HG03139 (cell line): ENCODE measurements around the gene CALML3.
"Not testable (repeated sequence)": the region's sequence is repeated elsewhere in the genome, so short reads cannot be mapped to it uniquely, and the experiment has no call there.

ENCODE experiments used
- ATAC-seq: cut with Tn5 transposase; IDR thresholded peaks from one replicate; pipeline ENCODE4 v1.9.1; 2021; ENCODE audit not compliant: unreplicated experiment

Gene CALML3

DNA sequence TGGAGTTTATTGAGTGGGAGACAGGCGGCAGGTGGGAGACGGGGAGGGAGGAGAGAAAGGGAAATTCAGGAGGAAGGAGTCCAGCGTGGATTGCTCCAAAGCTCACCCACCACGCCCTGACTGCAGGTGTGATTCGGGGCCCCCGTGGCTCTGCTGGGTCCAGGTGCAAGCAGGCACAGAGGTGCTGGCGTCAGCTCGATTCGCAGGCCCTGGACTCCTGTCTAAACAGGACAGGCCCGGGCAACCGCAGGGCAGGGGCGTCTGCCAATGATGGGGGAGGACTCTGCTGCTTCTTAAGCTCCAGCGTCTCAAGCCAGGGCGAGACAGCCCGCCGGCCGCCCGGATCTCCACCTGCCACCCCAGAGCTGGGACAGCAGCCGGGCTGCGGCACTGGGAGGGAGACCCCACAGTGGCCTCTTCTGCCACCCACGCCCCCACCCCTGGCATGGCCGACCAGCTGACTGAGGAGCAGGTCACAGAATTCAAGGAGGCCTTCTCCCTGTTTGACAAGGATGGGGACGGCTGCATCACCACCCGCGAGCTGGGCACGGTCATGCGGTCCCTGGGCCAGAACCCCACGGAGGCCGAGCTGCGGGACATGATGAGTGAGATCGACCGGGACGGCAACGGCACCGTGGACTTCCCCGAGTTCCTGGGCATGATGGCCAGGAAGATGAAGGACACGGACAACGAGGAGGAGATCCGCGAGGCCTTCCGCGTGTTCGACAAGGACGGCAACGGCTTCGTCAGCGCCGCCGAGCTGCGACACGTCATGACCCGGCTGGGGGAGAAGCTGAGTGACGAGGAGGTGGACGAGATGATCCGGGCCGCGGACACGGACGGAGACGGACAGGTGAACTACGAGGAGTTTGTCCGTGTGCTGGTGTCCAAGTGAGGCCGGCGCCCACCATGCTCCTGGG, at the start of gene CALML3:
Gene CALML3 (plus strand): TSS at position 321 of the 920 bp plus-strand sequence. CDS start 125 bp downstream, at position 446.
- ATAC-seq = no peak

DNA sequence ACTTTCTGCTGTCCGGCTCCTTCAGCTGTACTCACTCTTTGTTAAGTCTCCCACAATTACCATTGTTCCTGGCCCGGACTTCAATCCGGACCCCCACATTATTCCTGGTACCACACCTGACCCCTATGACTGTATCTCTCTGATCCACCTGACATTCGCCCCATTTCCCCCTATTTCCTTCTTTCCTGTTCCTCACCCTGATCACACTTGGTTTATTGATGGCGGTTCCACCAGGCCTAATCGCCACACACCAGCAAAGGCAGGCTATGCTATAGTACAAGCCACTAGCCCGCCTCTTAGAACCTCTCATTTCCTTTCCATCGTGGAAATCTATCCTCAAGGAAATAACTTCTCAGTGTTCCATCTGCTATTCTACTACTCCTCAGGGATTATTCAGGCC, 49.7 kb upstream of the CALML3 start:
- ATAC-seq = not testable (repeated sequence)

DNA sequence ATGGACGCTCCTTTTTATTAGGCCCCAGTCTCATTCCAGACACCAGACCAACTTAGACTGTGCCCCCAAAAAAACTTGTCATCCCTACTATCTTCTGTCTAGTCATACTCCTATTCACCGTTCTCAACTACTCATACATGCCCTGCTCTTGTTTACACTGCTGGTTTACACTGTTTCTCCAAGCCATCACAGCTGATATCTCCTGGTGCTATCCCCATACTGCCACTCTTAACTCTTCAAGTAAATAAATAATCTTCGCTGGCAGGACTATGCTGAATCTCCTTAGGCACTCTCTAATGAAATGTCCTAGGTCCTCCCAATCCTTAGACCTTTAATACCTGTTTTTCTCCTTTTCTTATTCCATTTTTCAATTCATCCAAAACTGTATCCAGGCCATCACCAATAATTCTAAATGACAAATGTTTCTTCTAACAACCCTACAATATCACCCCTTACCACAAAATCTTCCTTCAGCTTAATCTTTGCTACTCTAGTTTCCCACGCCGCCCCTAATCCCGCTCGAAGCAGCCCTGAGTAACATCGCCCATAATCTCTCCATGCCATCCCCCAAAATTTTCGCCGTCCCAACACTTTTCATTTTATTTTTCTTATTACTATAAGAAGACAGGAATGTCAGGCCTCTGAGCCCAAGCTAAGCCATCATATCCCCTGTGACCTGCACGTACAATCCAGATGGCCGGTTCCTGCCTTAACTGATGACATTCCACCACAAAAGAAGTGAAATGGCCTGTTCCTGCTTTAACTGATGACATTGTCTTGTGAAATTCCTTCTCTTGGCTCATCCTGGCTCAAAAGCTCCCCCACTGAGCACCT, 48.6 kb upstream of the CALML3 start:
- ATAC-seq = not testable (repeated sequence)

DNA sequence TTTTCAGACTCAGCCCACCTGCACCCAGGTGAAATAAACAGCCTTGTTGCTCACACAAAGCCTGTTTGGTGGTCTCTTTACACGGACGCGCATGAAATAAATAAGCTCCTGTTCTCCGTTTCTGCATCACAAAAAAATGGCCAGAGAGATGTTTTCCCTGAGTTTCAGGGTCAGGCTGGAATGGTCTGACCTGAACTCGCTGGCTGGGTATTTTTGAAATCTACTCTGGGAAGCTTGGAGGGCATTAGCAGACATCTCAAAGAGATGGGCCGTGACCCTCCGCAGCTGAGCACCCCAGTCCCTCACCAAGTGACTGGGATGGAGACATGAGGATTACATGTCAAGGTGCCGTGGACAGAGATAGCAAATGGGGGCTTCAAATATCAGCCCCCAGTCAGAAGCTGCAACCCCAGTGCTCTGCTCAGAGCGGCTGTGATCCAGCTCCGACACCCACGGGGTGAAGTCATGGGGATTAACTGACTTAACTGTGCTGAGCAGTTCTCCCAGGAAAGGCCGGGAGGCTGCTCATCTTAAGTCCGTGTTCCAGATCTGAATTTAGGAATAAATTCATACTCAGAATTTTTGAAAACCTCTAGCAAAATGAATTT, 47.7 kb upstream of the CALML3 start:
- ATAC-seq = no peak

DNA sequence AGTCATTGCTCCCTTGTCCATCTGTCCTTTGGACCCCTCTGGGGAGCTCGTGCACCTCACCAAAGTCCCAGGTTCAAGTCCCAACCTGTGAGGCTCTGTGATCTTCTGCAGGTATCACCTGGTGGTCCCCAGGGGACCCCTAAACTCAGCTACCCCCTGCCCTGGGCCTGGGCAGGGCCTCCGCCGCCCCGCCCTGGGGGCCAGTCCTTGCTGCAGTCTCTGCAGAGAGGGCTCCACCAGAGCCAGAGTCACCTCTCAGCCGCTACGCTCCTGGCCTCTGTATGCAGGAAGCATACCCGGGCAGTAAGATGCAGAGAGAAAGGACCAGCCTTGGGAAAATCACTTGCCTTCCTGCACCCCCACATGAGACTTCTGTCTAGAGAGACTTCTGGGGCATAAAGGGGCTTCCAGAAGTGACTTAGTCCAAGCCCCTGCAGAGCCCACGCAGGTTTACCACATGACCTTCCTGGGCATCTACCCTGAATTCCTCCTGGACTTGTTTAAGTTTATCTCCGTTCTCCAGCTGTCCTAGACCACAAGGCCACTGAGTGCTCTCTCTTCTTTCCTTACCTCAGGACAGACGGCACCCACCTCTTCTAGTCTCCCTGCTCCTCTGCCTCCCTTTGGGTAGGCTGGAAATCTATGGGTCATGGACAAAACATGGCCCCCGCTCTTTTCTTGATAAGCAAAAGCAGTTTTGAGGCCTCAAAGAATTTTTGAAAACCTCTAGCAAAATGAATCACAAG, 46.6 kb upstream of the CALML3 start:
- no peak for ATAC-seq

DNA sequence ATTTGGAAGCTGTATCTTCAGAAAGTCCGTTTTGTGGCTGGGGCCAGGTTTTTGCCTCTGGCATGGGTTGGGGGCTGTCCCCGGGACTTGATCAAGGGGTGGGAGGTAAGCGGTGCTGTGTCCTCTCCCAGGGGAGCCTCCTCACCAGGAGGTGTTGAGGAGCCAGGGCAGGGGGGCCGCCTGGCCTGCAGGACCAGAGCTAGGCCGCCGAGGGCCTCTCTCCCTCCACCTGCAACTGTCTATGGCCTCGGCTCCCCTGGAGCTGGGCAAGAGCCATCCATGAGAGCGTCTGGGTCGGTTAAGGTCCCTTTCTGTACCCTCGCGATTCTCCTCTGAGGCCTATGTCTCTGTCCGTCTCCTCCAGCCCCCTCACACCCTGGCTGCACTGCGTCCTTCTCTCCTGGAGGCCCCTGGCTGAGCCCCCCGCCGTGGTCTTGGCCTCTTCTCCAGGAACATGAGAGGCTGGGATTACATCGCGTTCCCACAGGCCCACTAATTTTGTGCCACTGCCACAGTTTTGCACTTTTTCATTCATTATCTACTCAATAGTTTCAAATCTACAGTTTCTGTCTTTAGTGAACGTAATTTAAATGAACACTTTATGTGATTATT, 46.0 kb upstream of the CALML3 start:
- no peak for ATAC-seq

DNA sequence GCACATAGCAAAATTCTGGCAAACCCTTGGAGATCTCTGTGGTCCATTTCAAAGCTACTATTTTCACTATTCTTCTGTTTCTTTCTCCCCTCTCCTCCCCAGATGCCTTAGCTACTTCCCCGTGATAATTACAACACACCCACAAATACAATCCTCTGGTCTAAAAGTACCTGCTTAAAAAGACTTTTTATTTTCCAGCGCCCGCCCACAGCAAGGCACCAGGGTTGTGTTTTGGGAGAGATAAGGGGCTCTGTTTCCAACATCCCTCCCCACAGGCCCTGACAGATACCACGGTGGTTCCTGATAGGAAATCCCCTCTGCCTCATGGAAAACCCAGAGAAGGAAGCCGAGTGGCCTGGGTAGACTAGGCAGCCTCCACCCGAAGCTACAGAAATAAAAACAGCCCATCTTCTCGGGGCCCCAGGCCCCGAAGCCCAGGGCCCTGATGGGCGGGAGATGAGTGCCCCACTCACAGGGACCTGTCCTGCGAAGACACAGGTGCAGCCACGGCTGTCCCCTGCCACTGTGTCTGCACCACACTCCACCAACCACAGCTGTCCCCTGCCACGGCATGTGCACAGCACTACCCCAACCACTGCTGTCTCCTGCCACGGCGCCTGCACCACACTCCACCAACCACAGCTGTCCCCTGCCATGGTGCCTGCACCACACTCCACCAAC, 45.1 kb upstream of the CALML3 start:
- no peak for ATAC-seq

DNA sequence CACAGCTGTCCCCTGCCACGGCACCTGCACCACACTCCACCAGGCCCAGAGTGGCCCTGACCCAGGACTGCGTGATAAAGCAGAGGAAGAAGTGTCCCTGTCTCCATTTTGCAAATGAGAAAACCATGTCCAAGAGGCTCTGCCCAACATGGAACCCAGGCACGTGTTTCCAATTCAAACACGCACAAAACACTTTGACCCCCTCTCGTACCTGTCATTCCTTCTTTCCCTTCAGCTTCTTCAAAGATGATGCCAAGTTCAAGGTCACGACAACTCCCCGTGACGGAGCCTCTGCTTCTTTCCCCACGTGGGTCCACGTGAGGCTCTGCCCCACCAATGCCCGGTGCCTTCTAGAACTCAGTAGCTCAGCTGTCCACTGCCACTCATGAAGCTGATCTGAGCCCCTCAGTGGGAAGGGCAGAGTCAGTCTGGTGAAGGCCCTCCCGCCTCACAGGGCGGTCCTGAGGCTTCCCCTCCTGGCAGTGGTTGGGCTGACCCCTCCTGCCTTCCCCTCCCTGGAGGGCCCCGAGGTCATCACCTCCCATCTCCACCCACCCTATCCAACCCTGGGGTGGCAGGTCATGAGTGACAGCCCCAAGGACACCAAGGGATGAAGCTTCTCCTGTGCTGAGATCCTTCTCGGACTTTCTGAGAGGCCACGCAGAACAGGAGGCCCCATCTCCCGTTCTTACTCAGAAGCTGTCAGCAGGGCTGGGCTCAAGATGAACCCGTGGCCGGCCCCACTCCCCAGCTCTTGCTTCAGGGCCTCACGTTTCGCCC, 44.4 kb upstream of the CALML3 start:
- ATAC-seq = no peak

DNA sequence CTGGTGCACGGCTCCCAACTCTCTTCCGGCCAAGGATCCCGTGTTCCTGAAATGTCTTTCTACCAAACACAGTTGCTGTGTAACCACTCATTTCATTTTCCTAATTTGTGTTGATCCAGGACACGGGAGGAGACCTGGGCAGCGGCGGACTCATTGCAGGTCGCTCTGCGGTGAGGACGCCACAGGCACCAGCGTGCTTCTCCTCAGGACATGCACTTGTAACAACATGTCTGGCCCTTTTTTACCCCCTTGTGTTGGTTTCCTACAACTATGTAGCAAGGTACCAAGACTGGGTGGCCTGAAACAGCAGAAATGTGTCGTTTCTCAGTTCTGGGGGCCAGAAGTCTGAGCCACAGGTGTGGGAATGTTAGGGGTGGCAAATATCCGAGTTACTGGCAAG, 43.6 kb upstream of the CALML3 start:
- no peak for ATAC-seq

DNA sequence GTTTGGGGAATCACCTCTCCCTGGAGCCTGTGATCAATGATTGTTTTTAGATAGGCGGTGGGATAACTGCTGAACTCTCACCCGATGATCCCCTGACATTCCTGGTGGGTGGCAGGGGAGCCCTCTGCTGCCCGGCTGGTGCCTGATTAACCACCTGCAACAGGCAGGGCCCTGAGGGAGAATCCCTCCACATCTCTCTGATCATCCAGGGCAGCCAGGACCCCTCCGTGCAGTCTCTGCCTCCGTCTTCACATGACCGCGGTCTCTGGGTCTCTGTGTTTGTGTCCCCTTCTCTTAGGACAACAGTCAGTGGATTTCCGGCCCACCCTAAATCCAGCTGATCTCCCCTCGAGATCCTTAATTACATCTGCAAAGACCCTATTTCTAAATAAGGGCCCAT, 42.7 kb upstream of the CALML3 start:
- no peak for ATAC-seq

DNA sequence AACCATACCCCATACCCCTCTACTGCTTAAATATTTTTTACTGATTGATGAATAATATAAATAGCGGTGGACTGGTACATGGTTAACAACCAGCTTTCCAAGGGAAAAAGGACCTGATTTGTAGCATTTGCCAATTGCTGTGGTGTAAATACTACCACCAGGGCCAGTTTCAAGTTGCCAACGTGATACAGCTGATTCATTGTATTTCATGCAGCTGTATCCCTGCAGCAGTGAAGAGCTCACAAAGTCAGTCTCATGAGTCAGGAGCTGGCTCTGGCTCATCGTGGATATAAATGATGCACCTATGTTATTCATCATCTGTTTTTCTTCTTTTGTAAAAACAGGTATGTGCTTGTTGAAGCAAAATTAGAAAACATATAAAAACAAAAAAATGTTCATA, 40.6 kb upstream of the CALML3 start:
- ATAC-seq = no peak

DNA sequence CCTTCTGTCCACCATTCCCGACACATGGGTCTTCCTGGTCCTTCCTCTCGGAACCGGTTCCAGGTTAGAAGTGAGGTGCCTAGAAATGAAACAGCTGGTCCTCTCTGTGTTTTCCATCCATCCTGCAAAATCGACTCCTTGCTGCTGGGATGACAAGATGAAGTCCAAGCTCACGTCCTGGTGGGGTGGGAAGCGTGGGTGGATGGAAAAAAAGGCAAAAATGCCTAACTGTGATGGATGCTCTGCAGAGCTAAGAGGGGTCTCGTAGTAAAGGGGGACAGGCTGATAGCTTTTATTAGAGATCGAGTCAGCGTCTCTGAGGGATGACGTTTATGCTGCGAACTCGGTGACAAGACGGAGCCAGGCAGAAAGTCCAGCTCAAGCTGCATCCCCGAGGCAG, 39.5 kb upstream of the CALML3 start:
- no peak for ATAC-seq

DNA sequence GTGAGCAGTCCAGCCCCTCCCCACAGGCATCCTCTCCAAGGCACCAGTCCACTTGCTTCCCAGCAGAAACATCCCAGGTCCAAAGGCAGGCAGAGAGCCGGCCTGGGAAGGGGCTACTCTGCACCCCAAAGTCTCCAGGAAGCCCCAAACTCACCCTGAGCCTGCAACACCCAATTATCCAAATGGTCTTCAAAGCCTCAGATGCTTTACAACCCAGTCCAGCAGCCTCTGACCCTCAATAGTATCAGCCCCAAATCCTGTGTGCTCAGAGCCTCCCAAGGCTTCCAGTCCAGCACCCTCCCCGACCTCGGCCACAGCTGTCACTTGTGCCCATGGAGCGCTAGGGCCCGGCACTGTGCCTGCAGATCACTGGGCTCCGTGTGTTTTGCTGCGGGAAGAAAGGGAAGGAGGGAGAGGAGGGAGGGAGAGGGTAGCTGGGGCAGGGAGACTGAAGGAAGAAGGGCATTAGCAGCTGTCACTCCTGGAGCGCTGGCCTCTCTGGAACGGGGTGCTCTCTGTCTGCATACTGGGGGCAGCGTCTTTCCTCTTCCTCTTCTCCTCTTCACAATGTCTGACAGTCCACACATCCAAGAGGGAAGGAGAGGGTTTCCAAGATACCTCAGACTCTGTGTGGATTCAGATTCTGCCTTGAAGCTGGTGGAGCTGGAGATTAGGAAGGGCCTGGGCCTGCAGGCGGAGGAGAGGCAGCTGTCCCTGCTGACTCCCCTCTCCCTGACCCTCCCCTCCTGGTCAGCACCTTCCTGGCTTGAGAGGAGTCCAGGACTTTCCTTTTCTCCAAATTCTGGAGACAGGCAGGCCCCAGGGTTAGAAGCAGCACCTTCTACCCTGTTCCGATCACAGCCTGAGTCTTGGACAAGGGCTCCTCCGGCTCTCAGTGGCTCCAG, 38.6 kb upstream of the CALML3 start:
- ATAC-seq = no peak

DNA sequence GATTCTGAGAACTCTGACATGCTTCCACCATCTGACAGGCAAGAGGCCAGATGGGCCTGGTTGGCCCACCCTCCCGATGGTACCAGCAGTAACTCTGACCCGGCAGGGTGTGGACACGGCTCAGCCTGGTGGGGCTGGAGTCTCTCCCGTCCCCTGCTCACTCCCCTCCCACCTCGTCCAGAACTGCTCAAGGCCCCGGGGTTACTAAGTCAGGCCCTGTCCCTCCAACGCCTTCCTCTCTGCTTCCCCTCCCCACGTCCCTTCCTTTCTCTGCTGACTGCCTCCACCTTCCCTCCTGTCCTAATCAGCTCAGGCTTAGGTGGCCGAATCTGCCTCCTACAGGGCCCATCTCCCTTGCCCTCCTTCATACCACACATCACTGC, 37.9 kb upstream of the CALML3 start:
- no peak for ATAC-seq

DNA sequence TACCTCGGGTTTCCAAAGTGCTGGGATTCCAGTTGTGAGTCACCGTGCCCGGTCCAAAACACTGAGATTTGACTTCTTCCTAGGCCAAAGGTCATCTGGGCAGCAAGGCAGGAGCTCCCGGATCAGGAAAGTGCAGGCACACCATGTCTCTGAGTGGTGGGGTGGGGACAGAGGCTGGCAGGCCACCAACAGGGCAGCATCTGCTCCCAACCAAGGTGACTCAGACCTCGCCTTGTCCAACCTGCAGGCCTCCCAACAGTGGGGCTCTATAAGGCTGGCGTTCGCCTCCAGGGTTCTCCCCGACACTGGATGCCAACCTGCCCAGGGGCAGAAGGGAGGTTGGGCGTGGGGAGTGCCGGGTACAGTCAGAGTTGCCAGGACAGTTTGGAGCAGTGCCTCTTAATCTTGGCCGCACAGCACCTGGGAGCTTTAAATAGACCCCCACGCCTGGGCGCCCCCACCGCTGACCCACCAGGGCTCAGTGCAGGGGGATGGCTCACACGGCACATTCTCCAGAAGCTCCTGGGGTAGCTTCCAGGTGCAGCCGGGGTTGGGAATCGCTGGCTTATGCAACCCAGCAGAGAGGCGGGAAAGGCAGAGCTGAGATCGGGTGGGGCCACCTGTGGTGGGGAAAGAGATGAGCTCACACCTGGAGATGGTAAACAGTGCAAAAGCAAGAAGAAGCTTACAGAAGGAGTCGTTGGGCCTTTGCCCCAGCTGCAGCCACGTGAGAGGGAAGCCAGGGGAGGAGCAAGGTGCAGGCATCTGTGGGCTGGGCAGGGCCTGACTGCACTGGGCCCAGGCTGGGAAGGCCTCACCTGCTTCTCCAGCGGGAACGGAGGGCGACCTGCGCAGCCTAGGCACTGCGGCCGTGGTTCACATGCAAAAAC, 36.2 kb upstream of the CALML3 start:
- ATAC-seq = no peak

DNA sequence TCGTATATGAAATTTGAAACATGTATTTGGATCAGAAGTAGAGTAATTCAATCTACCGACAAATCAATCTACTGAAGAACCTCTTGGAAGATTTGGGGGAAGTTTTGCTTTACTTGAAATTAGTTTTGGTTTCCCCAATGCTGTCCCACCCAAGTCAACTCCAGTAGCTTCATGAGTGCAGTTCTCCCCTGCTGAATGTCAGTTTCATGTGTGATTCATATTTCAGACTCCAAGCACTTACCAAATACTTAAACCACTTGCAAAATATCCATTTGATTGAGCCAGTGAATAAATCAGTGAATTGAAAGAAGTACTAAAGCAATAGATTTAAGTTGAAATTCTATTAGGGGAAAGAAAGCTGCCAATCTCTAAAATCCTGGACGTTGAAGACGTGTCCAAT, 34.7 kb upstream of the CALML3 start:
- ATAC-seq = no peak
